Hepatocyte (in vitro differentiated cells): ENCODE results near the gene DYRK3. TPM values are rescaled to one million over a fixed set of nuclear protein-coding genes. Genes with fewer than 3 reads are reported as not detected.

Source experiments
- DNase-seq: peaks from one replicate; pipeline ENCODE4 v3.0.0-alpha.2; 2016; ENCODE audit warnings: low spot score
- H2AFZ ChIP-seq: fragments of 200-600 bp; sonication (generic); 2 replicates; pipeline ENCODE4 v1.6.0; 2016; ENCODE audit warnings: antibody characterized with exemption, mild to moderate bottlenecking
- H3K27ac ChIP-seq: fragments of 200-600 bp; sonication (generic); 2 replicates; pipeline ENCODE4 v1.5.1; 2016; ENCODE audit warnings: mild to moderate bottlenecking
- H3K27me3 ChIP-seq: fragments of 200-600 bp; sonication (generic); 2 replicates; pipeline ENCODE4 v1.6.1; 2016
- H3K36me3 ChIP-seq: fragments of 200-600 bp; sonication (generic); replicated peaks from 2 replicates; pipeline ENCODE4 v1.5.1; 2016; ENCODE audit warnings: low read depth; ENCODE audit not compliant: insufficient read depth
- H3K4me1 ChIP-seq: fragments of 200-600 bp; sonication (generic); 2 replicates; pipeline ENCODE4 v1.5.1; 2016; ENCODE audit warnings: mild to moderate bottlenecking, moderate library complexity; ENCODE audit not compliant: insufficient read depth
- H3K4me2 ChIP-seq: fragments of 200-600 bp; sonication (generic); 2 replicates; pipeline ENCODE4 v1.6.0; 2016
- H3K4me3 ChIP-seq: fragments of 200-600 bp; sonication (generic); 2 replicates; pipeline ENCODE4 v1.5.1; 2016; ENCODE audit warnings: mild to moderate bottlenecking
- H3K79me2 ChIP-seq: fragments of 200-600 bp; sonication (generic); 2 replicates; pipeline ENCODE4 v1.6.0; 2017; ENCODE audit warnings: mild to moderate bottlenecking
- H3K9me2 ChIP-seq: fragments of 200-600 bp; sonication (generic); replicated peaks from 2 replicates; pipeline ENCODE4 v1.6.0; 2017; ENCODE audit warnings: mild to moderate bottlenecking; ENCODE audit not compliant: insufficient read depth
- H3K9me3 ChIP-seq: fragments of 200-600 bp; sonication (generic); 2 replicates; pipeline ENCODE4 v1.5.1; 2016; ENCODE audit warnings: low read depth, mild to moderate bottlenecking
- H4K20me1 ChIP-seq: fragments of 200-600 bp; sonication (generic); 2 replicates; pipeline ENCODE4 v1.6.0; 2016; ENCODE audit warnings: mild to moderate bottlenecking; ENCODE audit not compliant: insufficient read depth, poor library complexity, severe bottlenecking
- CTCF ChIP-seq: fragments of 200-600 bp; sonication (generic); IDR thresholded peaks from 2 replicates; pipeline ENCODE4 v1.5.1; 2016; ENCODE audit warnings: antibody characterized with exemption, mild to moderate bottlenecking; ENCODE audit not compliant: poor library complexity
- EZH2 ChIP-seq: fragments of 200-600 bp; sonication (generic); IDR thresholded peaks from 2 replicates; pipeline ENCODE4 v1.6.1; 2016; ENCODE audit warnings: antibody characterized with exemption, mild to moderate bottlenecking, borderline replicate concordance
- EZH2phosphoT487 ChIP-seq: fragments of 200-600 bp; sonication (generic); IDR thresholded peaks from one replicate; pipeline ENCODE4 v1.6.1; 2018; ENCODE audit warnings: antibody characterized with exemption, mild to moderate bottlenecking, low read depth, moderate library complexity; ENCODE audit not compliant: unreplicated experiment, severe bottlenecking
- WGBS: methylation state at CpG from one replicate; pipeline ENCODE4 v1.1.6; 2016; ENCODE audit warnings: low lambda C conversion rate; ENCODE audit errors: missing lambda C conversion rate; 5-methylcytosine and 5-hydroxymethylcytosine counted together
- polyA plus RNA-seq: library from polyadenylated mRNA; unstranded; fragments of >200 nt; fragmentation: Nextera tagmentation; extraction: Ambion mirVana; gene quantifications from 2 replicates; pipeline ENCODE4 v1.2.1, GENCODE V29; 2016
- total RNA-seq: library from RNA; depleted of rRNA; stranded (reverse); fragments of >200 nt; gene quantifications from 2 replicates; pipeline ENCODE4 v1.2.3, GENCODE V29; 2014

The DYRK3 gene
- total and polyA plus RNA-seq, 2 experiments from 2014 or later = 5.8 to 6.2 TPM

- no peak overlapping the region for H3K4me2 ChIP-seq
- H3K36me3 ChIP-seq = no peaks in the 10 kb centered on the region
- 95% methylated on average over 3 of the region's 3 CpGs for whole genome bisulfite sequencing
- peaks cover 4% of the 10 kb centered on the region for H3K4me1 ChIP-seq
- H3K4me3 ChIP-seq = no peak overlapping the region
- H3K27me3 ChIP-seq = peaks cover 17% of the 10 kb centered on the region
- TF ChIP-seq EZH2phosphoT487 (no peak), CTCF (no peak), EZH2 (no peak)
- DNase-seq = no peak
- H3K9me2 ChIP-seq = no peaks in the 10 kb centered on the region
- H4K20me1 ChIP-seq = no peaks in the 10 kb centered on the region
- no peaks in the 10 kb centered on the region for H3K9me3 ChIP-seq
- no peak overlapping the region for H3K27ac ChIP-seq
- H3K79me2 ChIP-seq = no peaks in the 10 kb centered on the region
- H2AFZ ChIP-seq = no peak overlapping the region
These were observed 30.8 kb downstream of the DYRK3 start for GRCh38 chr1:206666031-206666561.

- TF ChIP-seq EZH2phosphoT487 = no peak
- no peak for TF ChIP-seq EZH2
- no peak for TF ChIP-seq CTCF
- Histone ChIP-seq H3K27ac (no peak overlapping the region), H3K9me3 (no peaks in the 10 kb centered on the region), H3K79me2 (no peaks in the 10 kb centered on the region), H3K36me3 (no peaks in the 10 kb centered on the region), H3K9me2 (no peaks in the 10 kb centered on the region), H3K27me3 (peaks cover 16% of the 10 kb centered on the region), H4K20me1 (no peaks in the 10 kb centered on the region), H3K4me2 (no peak overlapping the region), H3K4me3 (no peak overlapping the region), H2AFZ (no peak overlapping the region), H3K4me1 (peaks cover 11% of the 10 kb centered on the region)
- DNase-seq = no peak
- WGBS = 86% methylated on average over 5 of the region's 5 CpGs
These were observed 31.8 kb downstream of the DYRK3 start for GRCh38 chr1:206666954-206667665.

- Histone ChIP-seq H3K36me3 (no peaks in the 10 kb centered on the region), H3K4me1 (peaks cover 14% of the 10 kb centered on the region), H4K20me1 (no peaks in the 10 kb centered on the region), H3K27ac (no peak overlapping the region), H3K4me2 (no peak overlapping the region), H3K4me3 (no peak overlapping the region), H2AFZ (no peak overlapping the region), H3K79me2 (no peaks in the 10 kb centered on the region), H3K9me3 (no peaks in the 10 kb centered on the region), H3K27me3 (peaks cover 6% of the 10 kb centered on the region), H3K9me2 (no peaks in the 10 kb centered on the region)
- DNase-seq = no peak
- TF ChIP-seq EZH2phosphoT487 = no peak
- no peak for TF ChIP-seq CTCF
- no peak for TF ChIP-seq EZH2
- WGBS = 30% methylated on average over 2 of the region's 2 CpGs
These were observed 33.0 kb downstream of the DYRK3 start for GRCh38 chr1:206668351-206668750.
